Glutamatergic neuron (in vitro differentiated cells): ENCODE measurements around the gene SELENON. TPM values are rescaled to one million over a fixed set of nuclear protein-coding genes. Genes with fewer than 3 reads are reported as not detected.

Experiments
- DNase-seq: peaks from one replicate; pipeline ENCODE4 v3.0.0; 2022
- H3K27ac Mint-ChIP-seq: one replicate; pipeline ENCODE4 v1.8.0; 2020; ENCODE audit warnings: mild to moderate bottlenecking, mixed read lengths, inconsistent platforms; ENCODE audit not compliant: unreplicated experiment
- H3K27me3 Mint-ChIP-seq: one replicate; pipeline ENCODE4 v1.8.0; 2020; ENCODE audit warnings: mild to moderate bottlenecking, moderate library complexity, mixed read lengths, inconsistent platforms; ENCODE audit not compliant: unreplicated experiment
- H3K36me3 Mint-ChIP-seq: one replicate; pipeline ENCODE4 v1.8.0; 2020; ENCODE audit warnings: mild to moderate bottlenecking, mixed read lengths, inconsistent platforms; ENCODE audit not compliant: unreplicated experiment
- H3K4me1 Mint-ChIP-seq: one replicate; pipeline ENCODE4 v1.8.0; 2020; ENCODE audit warnings: mild to moderate bottlenecking, low read depth, mixed read lengths, inconsistent platforms; ENCODE audit not compliant: unreplicated experiment
- H3K4me3 Mint-ChIP-seq: one replicate; pipeline ENCODE4 v1.8.0; 2020; ENCODE audit warnings: mild to moderate bottlenecking, mixed read lengths, inconsistent platforms; ENCODE audit not compliant: unreplicated experiment
- H3K9me3 Mint-ChIP-seq: one replicate; pipeline ENCODE4 v1.8.0; 2020; ENCODE audit warnings: mild to moderate bottlenecking, moderate library complexity, mixed read lengths, inconsistent platforms; ENCODE audit not compliant: unreplicated experiment
- total RNA-seq: library from RNA; stranded (reverse); fragmentation: NEBNext Ultra II Directional; extraction: Animal tissue kit (Norgen Biotek cat#: 25700); gene quantifications from one replicate; pipeline ENCODE4 v1.2.1, GENCODE V29; 2021; ENCODE audit not compliant: unreplicated experiment
- TF ChIP-seq, protein P1 (sequence below): fragments of 200-600 bp; sonication (generic); IDR thresholded peaks from one replicate; pipeline ENCODE4 v1.5.0; 2021; ENCODE audit not compliant: partially characterized antibody, unreplicated experiment

SELENON gene
- total RNA-seq, 1 donor from 2014 or later, result 79.8 TPM

DNA sequence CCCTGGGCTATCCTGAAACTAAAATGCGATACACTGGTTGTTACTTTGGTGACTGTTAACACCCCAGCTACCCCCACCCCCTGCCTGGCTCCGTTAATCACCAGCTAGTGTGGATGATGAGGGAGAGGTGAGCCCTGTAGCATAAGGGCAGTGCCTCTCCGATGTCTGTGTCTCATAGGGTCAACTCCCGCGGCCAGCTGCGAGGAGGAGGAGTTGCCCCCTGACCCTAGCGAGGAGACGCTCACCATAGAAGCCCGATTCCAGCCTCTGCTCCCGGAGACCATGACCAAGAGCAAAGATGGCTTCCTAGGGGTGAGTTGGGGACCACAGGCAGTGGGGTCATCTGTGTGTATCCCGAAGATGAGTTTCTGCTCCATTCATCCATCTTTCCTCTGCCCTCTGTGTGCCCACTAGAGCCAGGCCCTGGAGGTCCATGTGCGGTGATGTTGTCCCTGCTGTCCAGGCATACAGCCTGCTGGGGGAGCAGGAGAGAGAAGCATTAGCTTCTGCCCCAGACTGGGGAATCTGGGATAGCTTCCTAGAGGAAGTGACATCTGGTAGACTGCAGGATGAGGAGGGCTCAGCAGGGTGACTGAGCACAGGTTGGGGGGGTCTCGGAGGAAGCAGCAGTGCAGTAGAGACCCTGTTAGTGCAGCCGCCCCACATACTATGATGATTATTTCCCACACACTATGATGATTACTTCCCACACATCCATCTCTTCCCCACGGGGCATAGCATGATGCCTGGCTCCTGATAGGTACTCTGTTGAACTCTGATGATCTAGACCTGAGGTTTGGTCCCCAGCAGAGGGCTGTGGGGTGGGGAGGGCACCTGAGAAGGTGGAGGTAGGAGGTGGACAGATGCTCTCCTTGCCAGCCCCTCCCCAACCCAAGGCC, 5.2 kb downstream of the SELENON start:
- no peaks in the 10 kb centered on the region for H3K27me3 Mint-ChIP-seq
- H3K4me3 Mint-ChIP-seq, result peak overlapping the region; percentile 15
- peaks cover 13% of the 10 kb centered on the region for H3K4me1 Mint-ChIP-seq
- H3K36me3 Mint-ChIP-seq, result no peaks in the 10 kb centered on the region
- peak overlapping the region; percentile 25 for H3K27ac Mint-ChIP-seq
- no peaks in the 10 kb centered on the region for H3K9me3 Mint-ChIP-seq
- TF ChIP-seq, protein P1, sequence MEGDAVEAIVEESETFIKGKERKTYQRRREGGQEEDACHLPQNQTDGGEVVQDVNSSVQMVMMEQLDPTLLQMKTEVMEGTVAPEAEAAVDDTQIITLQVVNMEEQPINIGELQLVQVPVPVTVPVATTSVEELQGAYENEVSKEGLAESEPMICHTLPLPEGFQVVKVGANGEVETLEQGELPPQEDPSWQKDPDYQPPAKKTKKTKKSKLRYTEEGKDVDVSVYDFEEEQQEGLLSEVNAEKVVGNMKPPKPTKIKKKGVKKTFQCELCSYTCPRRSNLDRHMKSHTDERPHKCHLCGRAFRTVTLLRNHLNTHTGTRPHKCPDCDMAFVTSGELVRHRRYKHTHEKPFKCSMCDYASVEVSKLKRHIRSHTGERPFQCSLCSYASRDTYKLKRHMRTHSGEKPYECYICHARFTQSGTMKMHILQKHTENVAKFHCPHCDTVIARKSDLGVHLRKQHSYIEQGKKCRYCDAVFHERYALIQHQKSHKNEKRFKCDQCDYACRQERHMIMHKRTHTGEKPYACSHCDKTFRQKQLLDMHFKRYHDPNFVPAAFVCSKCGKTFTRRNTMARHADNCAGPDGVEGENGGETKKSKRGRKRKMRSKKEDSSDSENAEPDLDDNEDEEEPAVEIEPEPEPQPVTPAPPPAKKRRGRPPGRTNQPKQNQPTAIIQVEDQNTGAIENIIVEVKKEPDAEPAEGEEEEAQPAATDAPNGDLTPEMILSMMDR, result no peak
- no peak for DNase-seq

- no peak for DNase-seq
- Mint-ChIP-seq H3K27ac (no peak overlapping the region), H3K36me3 (no peaks in the 10 kb centered on the region), H3K4me3 (no peak overlapping the region), H3K4me1 (peaks cover 18% of the 10 kb centered on the region), H3K9me3 (no peaks in the 10 kb centered on the region), H3K27me3 (no peaks in the 10 kb centered on the region)
- TF ChIP-seq, protein P1, result no peak
Measured at GRCh38 chr1:25805863-25806225, 5.9 kb downstream of the SELENON start.

- no peak for DNase-seq
- H3K4me1 Mint-ChIP-seq, result peaks cover 17% of the 10 kb centered on the region
- H3K9me3 Mint-ChIP-seq, result no peaks in the 10 kb centered on the region
- H3K36me3 Mint-ChIP-seq, result no peaks in the 10 kb centered on the region
- no peaks in the 10 kb centered on the region for H3K27me3 Mint-ChIP-seq
- H3K27ac Mint-ChIP-seq, result no peak overlapping the region
- TF ChIP-seq, protein P1, result no peak
- H3K4me3 Mint-ChIP-seq, result no peak overlapping the region
Measured at GRCh38 chr1:25806418-25806817, 6.4 kb downstream of the SELENON start.

GRCh38 chr1:25807480-25808390, 7.7 kb downstream of the SELENON start:
- Mint-ChIP-seq H3K27ac (no peak overlapping the region), H3K36me3 (no peaks in the 10 kb centered on the region), H3K4me3 (no peak overlapping the region), H3K27me3 (no peaks in the 10 kb centered on the region), H3K9me3 (no peaks in the 10 kb centered on the region), H3K4me1 (peaks cover 16% of the 10 kb centered on the region)
- TF ChIP-seq, protein P1, result no peak
- DNase-seq, result no peak
